SH-SY5Y (cell line): ENCODE measurements around the gene PLA2G4D.

Experiments used
- GATA2 ChIP-seq: IDR thresholded peaks from 2 replicates; pipeline ENCODE4 v1.6.1; 2011; ENCODE audit warnings: mild to moderate bottlenecking, low read depth, low read length
- GATA3 ChIP-seq: IDR thresholded peaks from 2 replicates; pipeline ENCODE4 v1.6.1; 2011; ENCODE audit warnings: low read depth, mild to moderate bottlenecking, low read length, moderate library complexity

The PLA2G4D gene

GRCh38 chr15:42110367-42110766 lies 16.0 kb upstream of the PLA2G4D start:
- TF ChIP-seq GATA2 (no peak), GATA3 (no peak)

GRCh38 chr15:42108806-42109205 lies 14.4 kb upstream of the PLA2G4D start:
- TF ChIP-seq GATA3: no peak
- no peak for TF ChIP-seq GATA2

GRCh38 chr15:42108189-42108588 lies 13.8 kb upstream of the PLA2G4D start:
- TF ChIP-seq GATA2: no peak
- TF ChIP-seq GATA3: no peak

GRCh38 chr15:42107473-42107872 lies 13.1 kb upstream of the PLA2G4D start:
- TF ChIP-seq GATA2 (no peak), GATA3 (no peak)

- no peak for TF ChIP-seq GATA3
- no peak for TF ChIP-seq GATA2
Observed at GRCh38 chr15:42106288-42106687, 11.9 kb upstream of the PLA2G4D start.

GRCh38 chr15:42104095-42104891 lies 9.9 kb upstream of the PLA2G4D start:
- TF ChIP-seq GATA2: no peak
- no peak for TF ChIP-seq GATA3

- no peak for TF ChIP-seq GATA2
- TF ChIP-seq GATA3: no peak
Observed at GRCh38 chr15:42102646-42103235, 8.4 kb upstream of the PLA2G4D start.

- no peak for TF ChIP-seq GATA3
- TF ChIP-seq GATA2: no peak
Observed at GRCh38 chr15:42101861-42102260, 7.5 kb upstream of the PLA2G4D start.

GRCh38 chr15:42100021-42100800 lies 5.8 kb upstream of the PLA2G4D start:
- TF ChIP-seq GATA3: no peak
- no peak for TF ChIP-seq GATA2

- TF ChIP-seq GATA3: no peak
- TF ChIP-seq GATA2: no peak
Observed at GRCh38 chr15:42097018-42097417, 2.7 kb upstream of the PLA2G4D start.

- TF ChIP-seq GATA2 (no peak), GATA3 (no peak)
Observed at GRCh38 chr15:42093966-42094365, 396 bp downstream of the PLA2G4D start.

GRCh38 chr15:42092398-42093318 lies 1.7 kb downstream of the PLA2G4D start:
- no peak for TF ChIP-seq GATA2

- no peak for TF ChIP-seq GATA2
Observed at GRCh38 chr15:42090781-42091180, 3.6 kb downstream of the PLA2G4D start.

GRCh38 chr15:42090370-42090769 lies 4.0 kb downstream of the PLA2G4D start:
- TF ChIP-seq GATA2 (no peak), GATA3 (no peak)

GRCh38 chr15:42089942-42090341 lies 4.4 kb downstream of the PLA2G4D start:
- no peak for TF ChIP-seq GATA3
- no peak for TF ChIP-seq GATA2
